GM19043 (cell line): Measurements from ENCODE around the gene JAK1.

Experiments
- ATAC-seq: cut with Tn5 transposase; IDR thresholded peaks from one replicate; pipeline ENCODE4 v1.9.1; 2021; ENCODE audit warnings: low read depth; ENCODE audit not compliant: unreplicated experiment

Gene JAK1

DNA sequence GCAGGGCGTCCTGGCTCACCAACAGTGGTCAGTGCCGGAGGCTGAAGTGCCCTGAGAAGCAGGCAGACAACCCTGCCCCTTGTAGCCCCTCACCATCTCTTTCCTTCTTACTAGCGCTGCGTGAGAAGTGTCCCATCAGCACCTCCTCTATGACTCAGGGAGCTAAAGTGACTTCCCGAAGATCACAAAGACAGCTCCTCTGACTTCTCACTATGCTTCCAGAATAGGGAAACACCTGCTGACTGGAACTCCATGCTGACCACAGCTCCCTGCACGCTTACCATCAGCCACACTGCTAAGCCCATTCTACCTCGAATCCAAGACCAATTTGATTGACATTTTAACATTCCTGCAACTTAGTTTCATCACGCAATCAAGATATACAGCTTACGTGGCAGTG is 92.8 kb downstream of the JAK1 start:
- ATAC-seq, result no peak

GRCh38 chr1:64872067-64872466 is 94.3 kb downstream of the JAK1 start:
- no peak for ATAC-seq

- no peak for ATAC-seq
Measured at GRCh38 chr1:64871256-64871655, 95.1 kb downstream of the JAK1 start.

DNA sequence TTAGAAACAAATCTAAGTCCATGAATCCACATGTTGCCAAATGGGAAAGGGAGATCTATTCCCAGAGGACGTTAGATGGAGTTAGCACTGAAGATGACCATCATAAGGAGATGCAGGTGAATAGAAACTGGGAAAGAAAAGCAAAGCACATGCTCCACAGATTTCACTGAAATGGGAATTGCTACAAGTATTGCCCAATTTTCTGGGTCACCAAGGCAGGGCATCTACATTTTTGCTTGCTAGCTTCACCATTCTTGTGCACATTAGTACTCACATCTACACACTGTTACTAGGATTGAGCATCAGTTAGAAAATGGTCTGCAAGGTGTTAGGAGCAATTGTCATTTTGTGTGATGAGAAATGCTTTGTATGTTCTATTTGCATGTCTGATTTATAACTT is 99.1 kb downstream of the JAK1 start:
- no peak for ATAC-seq

- no peak for ATAC-seq
Measured at GRCh38 chr1:64866689-64867088, 99.7 kb downstream of the JAK1 start.

GRCh38 chr1:64865105-64865757 is 101.1 kb downstream of the JAK1 start:
- no peak for ATAC-seq

GRCh38 chr1:64864018-64864940 is 102.1 kb downstream of the JAK1 start:
- ATAC-seq, result peak; percentile 100

- no peak for ATAC-seq
Measured at GRCh38 chr1:64861611-64862010, 104.7 kb downstream of the JAK1 start.

DNA sequence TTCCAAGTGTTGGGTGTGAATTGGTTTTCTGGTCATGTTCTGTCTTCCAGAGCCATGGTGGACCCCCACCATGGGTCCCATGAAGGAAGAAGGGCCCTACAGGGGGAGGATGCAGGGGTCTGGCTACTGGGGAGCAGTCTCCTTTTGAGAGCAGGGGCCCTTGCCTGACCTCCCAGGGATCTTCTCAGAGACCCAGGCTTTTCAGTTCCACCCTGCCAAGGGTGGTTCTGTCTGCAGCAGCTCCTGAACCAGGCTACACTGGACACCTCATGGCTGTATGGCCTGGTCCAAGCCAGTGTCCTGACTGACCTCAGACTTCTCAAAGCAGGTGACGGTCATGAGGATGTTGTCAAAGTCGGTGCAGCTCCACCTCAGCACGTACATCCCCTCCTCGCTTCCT is 109.0 kb downstream of the JAK1 start:
- no peak for ATAC-seq

DNA sequence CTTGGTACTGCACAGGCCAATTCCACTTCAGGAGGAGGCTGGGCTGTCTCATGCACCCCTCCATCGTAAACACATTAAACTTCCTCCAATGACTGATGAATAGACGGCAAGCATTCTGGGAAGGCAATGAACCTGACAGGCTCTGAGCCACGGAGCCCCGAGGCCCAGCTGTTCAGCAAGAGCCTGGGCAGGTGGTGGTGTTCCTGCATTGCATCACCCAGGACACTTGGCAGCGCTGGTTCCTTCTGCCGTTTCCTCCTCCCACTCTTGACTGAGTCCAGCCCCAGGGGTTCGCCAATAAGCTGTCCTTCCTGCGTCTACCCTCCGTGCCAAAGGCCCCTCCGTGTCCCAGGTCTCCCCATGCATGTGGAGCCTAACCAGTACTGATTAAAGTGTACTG is 109.8 kb downstream of the JAK1 start:
- no peak for ATAC-seq

GRCh38 chr1:64855557-64855956 is 110.8 kb downstream of the JAK1 start:
- ATAC-seq, result no peak

DNA sequence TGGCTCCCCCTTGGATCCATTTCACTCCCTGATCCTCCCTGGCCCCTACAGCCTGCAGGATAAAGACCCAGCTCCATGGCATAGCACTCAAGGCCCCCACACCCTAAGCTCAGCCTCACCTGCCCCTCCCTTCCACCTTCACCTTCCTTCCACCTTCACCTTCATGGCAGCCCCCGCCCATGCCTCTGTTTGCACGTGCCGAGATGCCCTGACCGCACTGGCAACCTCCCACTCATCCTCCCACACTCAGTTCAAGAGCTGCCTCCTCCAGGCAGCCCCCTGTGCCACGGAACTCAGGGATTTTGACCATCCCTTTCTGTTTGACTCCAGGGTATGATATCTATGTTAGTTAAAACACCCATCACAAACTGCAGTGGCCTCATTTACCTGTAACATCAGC is 111.7 kb downstream of the JAK1 start:
- ATAC-seq, result no peak

DNA sequence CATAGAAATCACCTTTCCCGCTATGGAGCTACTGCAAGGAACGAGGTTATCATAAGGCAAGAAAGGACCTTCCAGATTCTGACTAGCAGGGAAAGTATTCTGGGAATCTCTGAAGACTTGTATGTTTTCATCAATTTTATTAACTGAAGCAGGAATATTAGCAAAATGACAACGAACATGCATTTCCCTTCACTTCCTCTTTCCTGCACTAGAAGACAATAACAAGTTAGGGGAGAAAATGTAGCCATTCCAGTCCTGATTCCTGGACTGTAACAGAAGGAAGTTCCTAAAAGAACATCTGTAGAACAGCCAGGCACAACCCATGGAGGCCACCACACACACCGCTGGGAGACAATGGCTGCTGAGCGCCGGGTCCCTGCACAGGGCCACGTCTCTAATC is 114.7 kb downstream of the JAK1 start:
- ATAC-seq, result no peak

GRCh38 chr1:64850846-64851245 is 115.5 kb downstream of the JAK1 start:
- ATAC-seq, result no peak

DNA sequence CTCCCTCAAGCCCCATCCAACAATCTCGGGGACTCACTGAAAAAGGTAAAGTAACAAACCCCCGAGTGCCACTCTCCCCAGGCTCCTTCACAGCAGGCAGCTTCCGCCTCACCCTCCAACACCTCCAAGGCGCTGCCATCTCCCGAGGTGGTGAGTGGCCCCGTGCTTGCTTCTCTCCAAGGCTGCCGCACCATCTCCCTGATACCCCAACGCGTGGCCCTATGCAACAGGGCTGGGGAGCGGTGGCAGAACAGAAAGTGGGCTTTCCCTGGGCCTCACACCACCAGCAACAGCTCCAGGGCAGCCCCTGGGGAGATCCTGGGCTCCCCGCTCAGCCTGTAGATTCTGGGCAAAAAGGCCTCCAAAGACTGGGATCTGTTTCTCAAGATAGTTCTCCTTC is 116.4 kb downstream of the JAK1 start:
- ATAC-seq, result no peak

DNA sequence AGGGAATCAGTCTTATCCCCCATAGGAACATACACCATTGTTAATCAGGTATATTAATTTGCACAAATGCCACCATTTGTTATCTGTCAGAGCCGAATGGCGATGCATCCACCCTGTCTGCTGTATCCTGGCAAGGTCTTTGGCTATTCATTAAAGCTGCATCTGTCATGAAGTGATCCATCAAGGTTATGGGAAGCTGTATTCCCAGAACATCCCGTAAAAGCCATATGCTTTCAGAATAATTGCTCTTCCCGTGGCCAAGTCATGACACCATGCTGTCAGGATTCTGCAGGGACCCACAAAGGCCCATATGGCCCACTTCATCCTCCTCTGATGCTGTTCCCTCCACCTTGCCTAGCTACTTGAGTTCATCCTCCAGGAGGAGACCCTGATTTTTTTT is 117.5 kb downstream of the JAK1 start:
- ATAC-seq, result no peak

DNA sequence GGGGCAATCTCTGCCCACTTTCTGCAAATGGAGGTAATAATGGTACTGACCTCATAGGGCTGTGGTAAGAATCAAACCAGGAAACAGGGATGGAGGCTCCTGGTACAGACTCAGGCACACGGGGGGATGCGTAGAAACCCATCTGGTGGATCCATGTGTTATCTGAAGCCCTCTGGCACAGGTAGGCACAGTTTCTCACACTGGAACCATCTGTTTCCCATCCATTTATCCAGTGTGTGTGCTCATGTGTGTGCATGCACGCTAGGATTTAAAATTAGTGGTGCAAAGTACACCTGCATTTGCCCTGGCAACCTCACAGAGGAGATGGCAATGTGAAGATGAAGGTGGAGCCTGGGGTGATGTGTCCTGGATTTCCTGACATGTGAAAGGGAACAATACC is 118.2 kb downstream of the JAK1 start:
- no peak for ATAC-seq

DNA sequence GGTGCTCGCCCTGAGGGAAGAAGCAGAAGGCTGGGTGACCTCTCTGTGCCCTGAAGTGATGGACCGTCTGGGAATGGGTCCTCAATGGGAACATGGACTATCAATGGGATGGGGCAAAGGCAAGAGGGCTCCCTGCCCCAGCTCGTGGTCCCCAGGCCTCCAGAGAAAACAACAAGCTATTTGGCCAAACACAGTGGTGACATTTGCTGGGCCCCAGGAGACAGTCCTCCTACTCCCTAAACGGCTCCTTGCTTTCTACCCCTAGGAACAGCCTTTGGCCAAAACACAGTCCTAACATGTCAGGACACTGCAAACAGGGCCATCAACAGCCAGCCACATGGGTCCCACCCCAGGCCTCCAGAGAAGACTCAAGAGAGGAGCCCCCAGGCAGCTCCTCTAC is 118.7 kb downstream of the JAK1 start:
- ATAC-seq, result no peak

DNA sequence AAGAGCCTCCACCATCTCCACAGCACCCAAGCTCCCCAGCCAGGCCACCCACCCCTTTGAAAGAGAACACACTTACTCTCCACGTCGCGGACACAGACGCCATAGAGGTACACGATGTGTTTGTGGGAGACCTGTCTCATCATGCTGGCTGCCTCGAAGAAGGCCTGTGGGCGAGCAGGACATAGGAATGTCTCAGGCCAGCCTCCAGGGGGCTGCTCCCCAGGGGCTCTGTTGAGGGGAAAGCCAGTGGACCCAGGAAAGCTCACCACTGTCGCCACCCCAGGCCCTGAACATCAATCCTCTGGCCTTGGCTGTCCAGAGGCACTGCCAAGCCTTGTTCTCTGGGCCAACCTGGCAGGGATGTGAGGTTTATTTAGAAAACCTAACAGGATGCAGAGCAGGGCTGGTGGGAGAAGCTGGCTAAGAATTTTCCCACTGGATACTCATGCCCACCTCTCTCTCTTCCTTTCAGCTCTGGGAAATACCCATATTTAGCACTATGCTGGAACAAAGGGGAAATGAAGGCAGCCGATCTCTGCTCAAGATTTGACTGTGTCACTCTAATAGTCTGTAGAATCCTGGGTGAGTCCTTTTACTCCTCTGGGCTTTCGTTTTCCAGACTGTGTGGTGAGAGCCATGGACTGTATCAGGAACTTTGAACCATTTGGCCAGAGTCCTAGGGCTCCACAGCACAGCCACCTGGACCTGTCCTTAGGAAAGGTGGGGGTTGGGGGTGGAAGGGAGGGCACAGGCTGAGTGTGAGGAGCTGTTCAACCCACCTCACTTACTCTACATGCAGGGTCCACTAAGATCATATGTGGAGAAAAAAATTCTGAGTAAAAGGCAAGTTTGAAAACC is 119.5 kb downstream of the JAK1 start:
- no peak for ATAC-seq

DNA sequence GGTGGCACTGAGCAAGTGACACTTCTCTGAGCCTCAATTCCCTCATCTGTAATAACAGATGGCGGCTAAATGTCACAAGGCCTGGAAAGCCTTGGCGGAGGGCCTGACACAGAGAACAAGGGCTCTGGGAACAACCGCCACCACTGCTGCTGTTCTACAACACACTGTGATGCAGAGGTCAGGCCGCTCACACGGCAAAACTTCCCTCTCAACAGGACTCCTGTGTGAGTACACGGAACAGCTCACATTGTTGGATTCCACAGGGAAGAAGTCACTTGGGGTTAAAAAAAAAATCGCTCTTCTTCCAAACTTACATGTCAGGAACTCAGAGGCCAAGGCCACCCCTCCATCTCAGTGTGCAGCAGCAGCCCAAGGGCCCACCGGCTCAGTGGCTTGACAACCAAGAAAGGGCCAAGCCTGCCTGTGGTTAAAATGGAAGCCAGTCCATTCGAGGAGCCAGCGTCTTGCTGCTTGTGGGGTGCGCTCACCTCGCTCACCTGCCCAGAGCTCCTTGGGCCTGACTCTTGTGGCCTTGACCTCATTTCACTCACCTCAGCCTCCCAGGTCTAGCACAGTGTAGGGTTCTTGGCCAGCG is 120.4 kb downstream of the JAK1 start:
- ATAC-seq, result no peak

- ATAC-seq, result no peak
Measured at GRCh38 chr1:64844609-64845008, 121.7 kb downstream of the JAK1 start.
